GM10266 (cell line): Measurements from ENCODE around the gene TMPRSS6.

Experiments
- DNase-seq: peaks from one replicate; pipeline ENCODE4 v3.0.0; 2012; ENCODE audit errors: extremely low spot score
- CTCF ChIP-seq: IDR thresholded peaks from 2 replicates; pipeline ENCODE4 v1.5.1; 2012; ENCODE audit warnings: mild to moderate bottlenecking, low read depth; ENCODE audit not compliant: control insufficient read depth, insufficient read depth; ENCODE audit errors: missing control alignments

The TMPRSS6 gene

GRCh38 chr22:37025500-37026070, 83.9 kb downstream of the TMPRSS6 start:
- DNase-seq = no peak
- TF ChIP-seq CTCF = no peak

GRCh38 chr22:37024339-37025157, 85.0 kb downstream of the TMPRSS6 start:
- TF ChIP-seq CTCF = no peak
- no peak for DNase-seq

DNA sequence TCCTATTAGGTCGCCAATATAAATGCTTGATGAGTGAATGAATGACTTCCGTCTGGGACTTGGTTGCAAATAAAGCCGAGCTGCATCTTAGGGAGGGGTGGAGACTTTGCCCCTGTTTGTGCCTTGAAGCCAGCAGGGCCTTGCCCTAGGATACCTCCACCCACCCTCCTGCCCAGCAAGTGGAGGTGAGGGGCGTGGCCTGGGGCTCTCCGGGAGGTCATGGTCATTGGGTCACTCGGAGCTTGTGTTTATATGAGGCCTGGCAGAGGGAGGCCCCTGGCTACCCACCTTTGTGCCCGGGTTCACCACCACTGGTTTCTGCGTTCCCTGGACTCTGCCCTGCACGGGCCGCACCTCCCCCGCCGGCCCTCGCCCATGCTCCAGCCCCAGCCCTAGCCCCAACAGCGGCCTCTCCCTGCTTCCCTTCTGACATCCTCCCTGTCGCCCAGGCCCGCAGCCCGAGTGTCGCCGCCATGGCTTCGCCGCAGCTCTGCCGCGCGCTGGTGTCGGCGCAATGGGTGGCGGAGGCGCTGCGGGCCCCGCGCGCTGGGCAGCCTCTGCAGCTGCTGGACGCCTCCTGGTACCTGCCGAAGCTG, 85.7 kb downstream of the TMPRSS6 start:
- no peak for TF ChIP-seq CTCF
- DNase-seq = no peak

GRCh38 chr22:37022483-37023337, 86.8 kb downstream of the TMPRSS6 start:
- TF ChIP-seq CTCF = no peak

GRCh38 chr22:37021710-37022482, 87.6 kb downstream of the TMPRSS6 start:
- TF ChIP-seq CTCF = peak; percentile 86
- DNase-seq = peak; percentile 88

More at GRCh38 chr22:37022483-37023337, 86.8 kb downstream of the TMPRSS6 start:
- DNase-seq = no peak

DNA sequence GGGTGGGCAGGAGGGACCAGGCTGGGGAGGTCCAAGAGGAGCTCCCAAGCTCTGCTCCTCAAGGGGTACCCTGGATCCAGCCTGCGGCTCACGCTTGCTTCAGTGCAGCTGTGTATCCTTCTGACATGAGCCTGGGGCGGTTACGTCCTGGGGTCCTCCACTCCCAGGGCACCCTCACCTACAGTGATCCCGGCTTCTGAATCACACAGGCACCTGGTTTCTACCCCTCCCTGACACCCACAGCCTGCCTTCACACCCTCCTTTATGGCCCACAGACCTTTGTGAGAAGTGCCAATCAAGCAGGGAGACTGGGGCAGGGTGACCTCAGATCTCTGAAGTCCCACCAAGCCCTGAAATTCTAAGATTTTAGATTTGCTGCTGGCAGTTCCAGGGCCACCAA, 88.5 kb downstream of the TMPRSS6 start:
- DNase-seq = no peak
- TF ChIP-seq CTCF = no peak
